Activated T-helper 1 cell treated with anti-CD3 and anti-CD28 coated beads, Interleukin-12 subunit alpha, Interleukin-12 subunit beta, Interleukin-2, Interleukin-4 antibody, amounts not matched to agents 30 ng/mL and 10 ng/mL and 1 ng/mL, durations not matched to agents 14 hours and 24 hours and 36 hours (primary cell): ENCODE results near the gene NDST1. TPM values are rescaled to one million over a fixed set of nuclear protein-coding genes. Genes with fewer than 3 reads are reported as not detected.

Experiments
- DNase-seq: peaks from one replicate; pipeline ENCODE4 v3.0.0; 2021; ENCODE audit warnings: low spot score
- H3K27ac Mint-ChIP-seq: one replicate; pipeline ENCODE4 v1.8.0; 2021; ENCODE audit warnings: mild to moderate bottlenecking, mixed read lengths
- H3K27me3 Mint-ChIP-seq: one replicate; pipeline ENCODE4 v1.8.0; 2022; ENCODE audit warnings: mild to moderate bottlenecking, moderate library complexity, mixed read lengths; ENCODE audit not compliant: insufficient read depth
- H3K36me3 Mint-ChIP-seq: one replicate; pipeline ENCODE4 v1.8.0; 2021; ENCODE audit warnings: low read depth, mixed read lengths
- H3K4me1 Mint-ChIP-seq: one replicate; pipeline ENCODE4 v1.8.0; 2021; ENCODE audit warnings: low read depth, mixed read lengths
- H3K4me3 Mint-ChIP-seq: one replicate; pipeline ENCODE4 v1.8.0; 2021; ENCODE audit warnings: mild to moderate bottlenecking, moderate library complexity, mixed read lengths
- H3K9me3 Mint-ChIP-seq: one replicate; pipeline ENCODE4 v1.8.0; 2021; ENCODE audit warnings: mixed read lengths
- intact Hi-C: fragments of 100-400 bp; cut with micrococcal nuclease; formaldehyde crosslinking; loops from one replicate; pipeline ENCODE4 v1.15.1; 2024
- total RNA-seq: library from RNA; stranded (reverse); gene quantifications from 2 replicates; pipeline ENCODE4 v1.2.3, GENCODE V29; 2022

The NDST1 gene
- total RNA-seq, 1 donor from 2014 or later = 2.8 TPM

GRCh38 chr5:150593593-150593992 lies 85.7 kb downstream of the NDST1 start:
- no peak overlapping the region for H3K4me3 Mint-ChIP-seq
- no peak for DNase-seq
- no peaks in the 10 kb centered on the region for H3K4me1 Mint-ChIP-seq
- no peak overlapping the region for H3K27ac Mint-ChIP-seq
- H3K27me3 Mint-ChIP-seq = peaks cover 2% of the 10 kb centered on the region
- intact Hi-C loops = no loop called here
- H3K9me3 Mint-ChIP-seq = no peaks in the 10 kb centered on the region
- no peaks in the 10 kb centered on the region for H3K36me3 Mint-ChIP-seq

- H3K4me1 Mint-ChIP-seq = no peaks in the 10 kb centered on the region
- peaks cover 2% of the 10 kb centered on the region for H3K27me3 Mint-ChIP-seq
- no peaks in the 10 kb centered on the region for H3K9me3 Mint-ChIP-seq
- DNase-seq = no peak
- no peaks in the 10 kb centered on the region for H3K36me3 Mint-ChIP-seq
- H3K4me3 Mint-ChIP-seq = no peak overlapping the region
- intact Hi-C loops = no loop called here
- H3K27ac Mint-ChIP-seq = no peak overlapping the region
Measured at GRCh38 chr5:150593996-150594395, 86.1 kb downstream of the NDST1 start.

- no peak overlapping the region for H3K27ac Mint-ChIP-seq
- peaks cover 2% of the 10 kb centered on the region for H3K27me3 Mint-ChIP-seq
- no peak overlapping the region for H3K4me3 Mint-ChIP-seq
- no peaks in the 10 kb centered on the region for H3K9me3 Mint-ChIP-seq
- intact Hi-C loops = no loop called here
- no peaks in the 10 kb centered on the region for H3K4me1 Mint-ChIP-seq
- H3K36me3 Mint-ChIP-seq = no peaks in the 10 kb centered on the region
- no peak for DNase-seq
Measured at GRCh38 chr5:150595466-150596031, 87.6 kb downstream of the NDST1 start.

GRCh38 chr5:150596313-150596712 lies 88.4 kb downstream of the NDST1 start:
- Mint-ChIP-seq H3K27me3 (peaks cover 2% of the 10 kb centered on the region), H3K9me3 (no peaks in the 10 kb centered on the region), H3K27ac (no peak overlapping the region), H3K36me3 (no peaks in the 10 kb centered on the region), H3K4me1 (no peaks in the 10 kb centered on the region), H3K4me3 (no peak overlapping the region)
- no peak for DNase-seq
- intact Hi-C loops = no loop called here

- H3K4me3 Mint-ChIP-seq = no peak overlapping the region
- no peak for DNase-seq
- H3K36me3 Mint-ChIP-seq = no peaks in the 10 kb centered on the region
- H3K9me3 Mint-ChIP-seq = no peaks in the 10 kb centered on the region
- peaks cover 2% of the 10 kb centered on the region for H3K27me3 Mint-ChIP-seq
- no peak overlapping the region for H3K27ac Mint-ChIP-seq
- H3K4me1 Mint-ChIP-seq = no peaks in the 10 kb centered on the region
- intact Hi-C loops = no loop called here
Measured at GRCh38 chr5:150596826-150597225, 88.9 kb downstream of the NDST1 start.

GRCh38 chr5:150598006-150598405 lies 90.1 kb downstream of the NDST1 start:
- Mint-ChIP-seq H3K27ac (no peak overlapping the region), H3K4me3 (no peak overlapping the region), H3K36me3 (no peaks in the 10 kb centered on the region), H3K27me3 (no peaks in the 10 kb centered on the region), H3K4me1 (no peaks in the 10 kb centered on the region), H3K9me3 (no peaks in the 10 kb centered on the region)
- DNase-seq = no peak
- intact Hi-C loops = no loop called here

GRCh38 chr5:150598821-150599273 lies 90.9 kb downstream of the NDST1 start:
- H3K27ac Mint-ChIP-seq = no peak overlapping the region
- no peaks in the 10 kb centered on the region for H3K36me3 Mint-ChIP-seq
- H3K27me3 Mint-ChIP-seq = no peaks in the 10 kb centered on the region
- intact Hi-C loops = no loop called here
- no peaks in the 10 kb centered on the region for H3K9me3 Mint-ChIP-seq
- H3K4me3 Mint-ChIP-seq = no peak overlapping the region
- no peak for DNase-seq
- no peaks in the 10 kb centered on the region for H3K4me1 Mint-ChIP-seq

GRCh38 chr5:150599281-150599680 lies 91.3 kb downstream of the NDST1 start:
- Mint-ChIP-seq H3K9me3 (no peaks in the 10 kb centered on the region), H3K36me3 (no peaks in the 10 kb centered on the region), H3K27me3 (no peaks in the 10 kb centered on the region), H3K4me3 (no peak overlapping the region), H3K27ac (no peak overlapping the region), H3K4me1 (no peaks in the 10 kb centered on the region)
- intact Hi-C loops = no loop called here
- DNase-seq = no peak

GRCh38 chr5:150599917-150600511 lies 92.1 kb downstream of the NDST1 start:
- Mint-ChIP-seq H3K27ac (no peak overlapping the region), H3K4me3 (no peak overlapping the region), H3K27me3 (no peaks in the 10 kb centered on the region), H3K9me3 (no peaks in the 10 kb centered on the region), H3K36me3 (no peaks in the 10 kb centered on the region), H3K4me1 (no peaks in the 10 kb centered on the region)
- no peak for DNase-seq
- intact Hi-C loops = no loop called here

GRCh38 chr5:150600616-150601490 lies 92.9 kb downstream of the NDST1 start:
- no peaks in the 10 kb centered on the region for H3K4me1 Mint-ChIP-seq
- H3K4me3 Mint-ChIP-seq = no peak overlapping the region
- intact Hi-C loops = no loop called here

GRCh38 chr5:150601491-150602345 lies 93.8 kb downstream of the NDST1 start:
- no peaks in the 10 kb centered on the region for H3K9me3 Mint-ChIP-seq
- H3K27me3 Mint-ChIP-seq = no peaks in the 10 kb centered on the region
- H3K27ac Mint-ChIP-seq = no peak overlapping the region

More at GRCh38 chr5:150600616-150601490, 92.9 kb downstream of the NDST1 start:
- H3K27me3 Mint-ChIP-seq = no peaks in the 10 kb centered on the region
- no peaks in the 10 kb centered on the region for H3K9me3 Mint-ChIP-seq
- DNase-seq = no peak
- no peaks in the 10 kb centered on the region for H3K36me3 Mint-ChIP-seq
- H3K27ac Mint-ChIP-seq = no peak overlapping the region

GRCh38 chr5:150603052-150603451 lies 95.1 kb downstream of the NDST1 start:
- intact Hi-C loops = no loop called here
- Mint-ChIP-seq H3K27me3 (no peaks in the 10 kb centered on the region), H3K36me3 (no peaks in the 10 kb centered on the region), H3K9me3 (no peaks in the 10 kb centered on the region), H3K4me1 (no peaks in the 10 kb centered on the region), H3K4me3 (no peak overlapping the region), H3K27ac (no peak overlapping the region)
- DNase-seq = no peak

More at GRCh38 chr5:150601491-150602345, 93.8 kb downstream of the NDST1 start:
- Mint-ChIP-seq H3K4me3 (no peak overlapping the region), H3K36me3 (no peaks in the 10 kb centered on the region), H3K4me1 (no peaks in the 10 kb centered on the region)
- intact Hi-C loops = no loop called here
- no peak for DNase-seq
